ENCODE measurements around the gene ARMC5. TPM values are rescaled to one million over a fixed set of nuclear protein-coding genes. Genes with fewer than 3 reads are reported as not detected.

The ARMC5 gene
- total RNA-seq, 4 donors from 2014 or later, result 13.9 to 24.3 (median 19.4) TPM

DNA sequence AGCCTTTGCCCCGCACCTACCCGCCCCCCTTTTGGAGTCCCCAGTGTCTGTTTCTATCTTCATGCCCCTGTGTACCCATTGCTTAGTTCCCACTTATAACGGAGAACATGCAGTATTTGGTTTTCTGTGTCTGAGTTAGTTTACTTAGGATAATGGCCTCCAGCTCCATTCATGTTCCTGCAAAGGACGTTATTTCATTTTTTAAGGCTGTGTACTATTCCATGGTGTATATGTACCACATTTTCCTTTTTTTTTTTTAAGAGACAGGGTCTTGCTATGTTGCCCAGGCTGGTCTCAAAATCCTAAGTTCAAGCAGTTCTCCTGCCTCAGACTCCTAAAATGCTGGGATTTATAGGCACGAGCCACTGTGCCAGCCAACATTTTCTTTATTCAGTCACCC lies 8.6 kb downstream of the ARMC5 start:
- H3K9me3 ChIP-seq, result no peaks in the 10 kb centered on the region
- ATAC-seq (no peak), DNase-seq (no peak)
- H3K27me3 ChIP-seq, result peaks cover 0 to 4% (median 3%) of the 10 kb centered on the region in 3 donors
- in situ Hi-C loops (cut with MboI; ENCODE audit: low sequenced_read_pairs in 4 of 4), result no loop called here
- no peak for TF ChIP-seq POLR2A (IDR thresholded peaks at IDR 0.05)
- TF ChIP-seq CTCF (IDR thresholded peaks at IDR 0.05 in 4 of 5, conservative IDR thresholded peaks at IDR 0.05 in 1 of 5), result no peak
- intact Hi-C loops (cut with DNase I; ENCODE audit: low total_unique reads), result no loop called here
- H3K27ac ChIP-seq, result no peak overlapping the region
- peaks cover 0 to 43% of the 10 kb centered on the region in 2 donors for H3K36me3 ChIP-seq
- H3K4me3 ChIP-seq, result no peak overlapping the region
- H3K4me1 ChIP-seq, result peaks cover 0 to 11% of the 10 kb centered on the region in 2 donors

- Histone ChIP-seq H3K4me3 (no peak overlapping the region), H3K4me1 (peaks cover 0 to 11% of the 10 kb centered on the region in 2 donors), H3K9me3 (no peaks in the 10 kb centered on the region), H3K27ac (peak overlapping the region; percentile 83 to 89 (median 87)), H3K27me3 (peaks cover 0 to 5% (median 3%) of the 10 kb centered on the region in 3 donors), H3K36me3 (peaks cover 0 to 17% of the 10 kb centered on the region in 2 donors)
- in situ Hi-C loops (cut with MboI; ENCODE audit: low sequenced_read_pairs in 4 of 4) (no loop called here), intact Hi-C loops (cut with DNase I; ENCODE audit: low total_unique reads) (loop anchor here (5.0 kb wide), 2 partner anchors 242 to 402 kb away; partner anchors contain the start of gene ZNF267)
- DNase-seq (no peak), ATAC-seq (no peak)
- TF ChIP-seq POLR2A (IDR thresholded peaks at IDR 0.05) (no peak), CTCF (IDR thresholded peaks at IDR 0.05 in 4 of 5, conservative IDR thresholded peaks at IDR 0.05 in 1 of 5) (no peak)
These were observed 11.3 kb downstream of the ARMC5 start for GRCh38 chr16:31470615-31471014.

GRCh38 chr16:31471241-31471874 lies 12.1 kb downstream of the ARMC5 start:
- Histone ChIP-seq H3K27ac (peak overlapping the region; percentile 83 to 89 (median 87)), H3K4me1 (peaks cover 0 to 11% of the 10 kb centered on the region in 2 donors), H3K27me3 (peaks cover 0 to 9% (median 5%) of the 10 kb centered on the region in 3 donors), H3K4me3 (peak overlapping the region; percentile 63 to 76 (median 67)), H3K9me3 (no peaks in the 10 kb centered on the region), H3K36me3 (peaks cover 0 to 10% of the 10 kb centered on the region in 2 donors)
- no peak for ATAC-seq
- TF ChIP-seq POLR2A (IDR thresholded peaks at IDR 0.05) (no peak), CTCF (IDR thresholded peaks at IDR 0.05 in 4 of 5, conservative IDR thresholded peaks at IDR 0.05 in 1 of 5) (no peak)
- in situ Hi-C loops (cut with MboI; ENCODE audit: low sequenced_read_pairs in 4 of 4) (no loop called here), intact Hi-C loops (cut with DNase I; ENCODE audit: low total_unique reads) (loop anchor here (5.0 kb wide), 2 partner anchors 241 to 401 kb away; partner anchors contain the start of gene ZNF267)
- DNase-seq, result no peak

- DNase-seq (no peak), ATAC-seq (peak in 1 of 2 donors; percentile 34)
- peaks cover 0 to 11% of the 10 kb centered on the region in 2 donors for H3K4me1 ChIP-seq
- H3K36me3 ChIP-seq, result peaks cover 0 to 2% of the 10 kb centered on the region in 2 donors
- no peaks in the 10 kb centered on the region for H3K9me3 ChIP-seq
- H3K4me3 ChIP-seq, result peak within 1 kb of the TSS; percentile 63 to 76 (median 67)
- intact Hi-C loops (cut with DNase I; ENCODE audit: low total_unique reads), result loop anchor here (2.0 to 5.0 kb wide), 3 partner anchors 37 to 400 kb away; partner anchors contain the start of genes RUSF1 and ZNF267
- peaks cover 4 to 17% (median 5%) of the 10 kb centered on the region in 3 donors for H3K27me3 ChIP-seq
- peak within 1 kb of the TSS; percentile 83 to 89 (median 87) for H3K27ac ChIP-seq
- in situ Hi-C loops (cut with MboI; ENCODE audit: low sequenced_read_pairs in 4 of 4), result no loop called here
- TF ChIP-seq CTCF (IDR thresholded peaks at IDR 0.05 in 4 of 5, conservative IDR thresholded peaks at IDR 0.05 in 1 of 5), result no peak
- TF ChIP-seq POLR2A (IDR thresholded peaks at IDR 0.05), result peak in 1 of 2 donors; percentile 7
These were observed 12.8 kb downstream of the ARMC5 start, which contains the start of gene TGFB1I1 for GRCh38 chr16:31471875-31472708. TGFB1I1 (plus strand) TSS chr16:31472152; CDS start chr16:31472189, 37 bp downstream.

Data from gastrocnemius medialis (tissue), 4 donors.